ENCODE measurements around the gene ST6GALNAC4.
"Not testable (repeated sequence)": the region's sequence is repeated elsewhere in the genome, so short reads cannot be mapped to it uniquely, and the experiment has no call there.

Gene ST6GALNAC4

GRCh38 chr9:127885508-127886281 lies 31.1 kb downstream of the ST6GALNAC4 start:
- DNase-seq, result no peak

GRCh38 chr9:127884976-127885490 lies 31.8 kb downstream of the ST6GALNAC4 start:
- DNase-seq, result no peak

DNA sequence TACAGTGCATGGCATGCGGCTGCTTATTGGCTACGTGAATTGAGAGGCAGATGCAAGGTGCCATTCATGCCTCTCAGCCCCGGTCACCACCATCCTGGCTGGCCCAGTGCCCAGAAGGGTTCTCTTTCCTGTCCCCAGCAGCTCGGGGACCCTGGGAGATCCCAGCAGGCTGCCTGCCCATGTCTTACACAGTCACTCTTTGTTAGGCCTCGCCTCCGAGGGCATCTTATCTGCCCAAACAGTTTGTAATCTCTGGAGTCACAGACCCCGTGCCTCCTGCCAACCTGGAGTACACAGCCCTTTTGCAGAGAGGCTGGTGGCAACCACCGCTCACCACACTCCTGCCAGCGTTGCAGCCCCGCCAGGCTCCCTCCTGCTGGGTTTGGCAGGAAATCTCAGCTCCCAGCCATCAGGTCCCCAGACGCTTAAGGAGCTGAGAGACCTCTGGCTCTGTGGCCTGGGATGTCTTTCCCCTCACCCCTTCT lies 32.4 kb downstream of the ST6GALNAC4 start:
- no peak for DNase-seq

- DNase-seq, result no peak
Observed at GRCh38 chr9:127883959-127884358, 32.9 kb downstream of the ST6GALNAC4 start.

DNA sequence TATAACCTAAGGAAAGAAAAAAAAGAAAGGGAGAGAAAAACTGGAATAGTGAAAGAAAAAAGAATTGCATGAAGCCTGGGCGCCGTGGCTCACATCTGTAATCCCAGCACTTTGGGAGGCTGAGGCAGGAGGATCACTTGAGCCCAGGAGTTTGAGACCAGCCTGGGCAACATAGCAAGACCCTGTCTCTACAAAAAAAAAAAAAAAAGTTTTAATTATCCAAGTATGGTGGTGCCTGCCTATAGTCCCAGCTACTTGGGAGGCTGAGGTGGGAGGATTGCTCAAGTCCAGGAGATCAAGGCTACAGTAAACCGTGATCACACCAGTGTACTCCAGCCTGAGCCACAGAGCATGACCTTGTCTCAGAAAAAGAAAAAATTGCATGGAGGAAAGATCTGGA lies 35.1 kb downstream of the ST6GALNAC4 start:
- DNase-seq, result not testable (repeated sequence)

DNA sequence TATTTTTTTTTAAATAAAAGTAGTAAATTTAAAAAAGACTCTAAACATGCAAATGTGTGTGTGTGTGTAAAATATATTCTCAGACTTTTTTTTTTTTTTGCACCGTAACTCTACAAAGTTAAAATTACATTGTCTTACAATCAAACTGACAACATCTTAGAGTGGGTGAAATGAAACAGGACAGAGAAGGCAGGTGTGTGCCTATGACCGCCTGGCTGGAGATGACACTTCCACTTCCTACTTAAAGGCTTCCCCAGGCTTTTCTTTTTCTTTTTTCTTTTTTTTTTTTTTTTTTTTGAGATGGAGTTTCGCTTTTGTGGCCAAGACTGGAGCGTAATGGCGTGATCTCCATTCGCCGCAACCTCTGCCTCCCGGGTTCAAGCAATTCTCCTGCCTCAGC lies 36.7 kb downstream of the ST6GALNAC4 start:
- no peak for DNase-seq

DNA sequence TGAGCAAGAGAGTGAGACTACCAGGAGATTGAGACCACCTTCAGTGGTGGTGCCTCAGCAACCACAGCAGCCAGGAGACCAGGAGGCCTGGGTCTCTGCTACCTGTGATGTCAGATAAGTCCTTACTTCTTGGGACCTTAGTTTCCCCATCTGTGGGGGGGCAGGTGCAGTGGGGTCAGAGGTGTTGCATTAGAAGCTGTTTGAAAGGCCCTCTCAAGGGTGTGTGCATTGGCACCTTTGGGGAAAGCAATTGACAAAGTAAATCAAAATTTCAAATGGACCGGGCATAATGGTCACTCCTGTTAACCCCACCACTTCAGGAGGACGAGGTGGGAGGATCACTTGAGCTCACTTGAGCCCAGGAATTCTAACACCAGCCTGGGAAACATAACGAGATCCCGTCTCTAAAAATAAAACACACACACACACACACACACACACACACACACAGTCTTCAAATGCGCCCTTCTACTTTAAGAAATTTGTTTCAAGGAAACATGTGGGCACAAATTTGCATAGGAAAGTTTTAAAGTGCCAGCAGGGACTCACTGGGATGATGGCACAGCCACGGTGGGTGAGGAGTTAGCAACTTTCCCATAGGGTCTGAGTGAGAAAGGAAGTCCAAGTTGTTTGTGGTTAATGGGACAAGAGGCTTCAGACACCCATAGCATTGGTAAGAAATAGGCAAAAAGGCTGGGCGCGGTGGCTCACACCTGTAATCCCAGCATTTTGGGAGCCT lies 38.0 kb downstream of the ST6GALNAC4 start:
- no peak for DNase-seq

- no peak for DNase-seq
Observed at GRCh38 chr9:127878001-127878651, 38.7 kb downstream of the ST6GALNAC4 start.

DNA sequence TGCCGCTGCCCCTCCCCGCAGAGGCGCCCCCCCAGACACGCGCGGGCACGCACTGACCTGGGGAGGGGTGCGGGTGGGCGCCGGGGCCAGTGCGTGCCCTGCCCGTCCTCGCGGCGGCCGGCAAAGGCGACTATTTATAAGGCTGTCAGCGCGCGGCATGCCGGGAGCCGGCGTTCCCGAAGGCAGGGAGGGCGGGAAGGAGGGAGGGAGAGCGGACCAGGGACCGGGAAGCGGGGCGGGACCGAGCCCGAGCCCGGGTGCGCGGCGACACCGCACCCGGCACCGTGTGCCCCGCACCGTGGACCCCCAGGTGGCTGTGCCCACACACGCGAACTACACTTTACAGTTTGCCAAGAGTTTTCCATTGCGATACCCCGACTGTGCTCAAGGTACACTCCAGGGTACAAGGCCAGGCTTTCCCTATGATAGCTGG lies 39.3 kb downstream of the ST6GALNAC4 start, which contains the start of gene AK1:
TSS of gene AK1 (minus strand) at position 110 of the 433 bp plus-strand sequence. CDS start 3,058 bp downstream, outside the sequence.
- no peak for DNase-seq

- DNase-seq, result no peak
Observed at GRCh38 chr9:127876764-127877562, 39.9 kb downstream of the ST6GALNAC4 start.

- DNase-seq, result no peak
Observed at GRCh38 chr9:127876026-127876763, 40.6 kb downstream of the ST6GALNAC4 start.

DNA sequence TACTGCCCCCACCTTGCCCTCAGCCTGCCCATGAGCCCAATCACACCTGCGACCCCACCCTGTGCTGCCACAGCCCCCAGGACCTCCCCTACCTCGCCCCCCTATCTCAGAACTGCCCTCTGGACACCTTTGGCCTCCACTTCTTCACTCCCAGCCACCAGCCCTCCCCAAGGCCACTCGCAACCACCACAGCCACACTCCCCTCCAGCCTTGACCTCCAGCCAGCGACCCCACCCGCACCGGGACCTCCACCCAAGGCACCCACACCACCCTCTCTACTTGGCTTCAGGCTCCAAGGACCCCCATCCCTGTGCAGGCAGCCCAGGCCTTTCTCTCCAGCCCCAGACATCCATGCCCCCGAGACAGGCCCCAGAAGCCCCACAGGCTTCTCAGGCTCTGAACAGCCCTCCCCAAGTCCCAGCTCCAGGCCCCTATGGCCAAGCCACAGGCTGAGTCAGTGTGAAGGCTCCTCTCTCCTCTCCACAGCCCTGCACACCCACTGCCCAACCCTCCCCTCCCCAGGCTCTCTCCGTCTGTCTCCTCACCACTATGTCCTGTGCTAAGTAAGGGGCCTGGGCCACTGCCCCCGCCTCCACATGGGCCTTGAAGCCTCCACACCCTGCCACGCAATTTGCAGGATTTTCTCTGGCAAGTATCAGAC lies 41.4 kb downstream of the ST6GALNAC4 start:
- DNase-seq, result no peak

GRCh38 chr9:127874301-127875221 lies 42.3 kb downstream of the ST6GALNAC4 start:
- DNase-seq, result no peak

DNA sequence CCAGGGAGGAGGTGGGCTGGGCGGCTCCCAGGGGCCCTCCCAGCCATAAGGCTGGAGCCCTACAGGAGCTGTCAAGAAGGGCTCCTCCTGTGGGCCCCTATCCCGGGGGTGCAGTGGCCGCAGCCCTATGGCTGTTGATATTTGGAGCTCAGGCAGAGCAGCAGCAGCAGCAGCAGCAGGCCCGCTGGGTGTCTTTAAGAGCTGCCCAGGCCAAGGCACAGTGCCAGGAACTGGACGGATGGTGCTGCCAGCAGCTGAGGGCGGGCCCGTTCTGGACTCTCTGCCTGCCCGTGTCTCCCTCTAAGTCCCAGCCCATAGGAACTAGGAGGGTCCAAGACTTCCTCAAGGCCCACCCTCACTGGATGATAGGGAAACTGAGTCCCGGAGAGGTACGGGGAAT lies 43.0 kb downstream of the ST6GALNAC4 start:
- DNase-seq, result no peak

DNA sequence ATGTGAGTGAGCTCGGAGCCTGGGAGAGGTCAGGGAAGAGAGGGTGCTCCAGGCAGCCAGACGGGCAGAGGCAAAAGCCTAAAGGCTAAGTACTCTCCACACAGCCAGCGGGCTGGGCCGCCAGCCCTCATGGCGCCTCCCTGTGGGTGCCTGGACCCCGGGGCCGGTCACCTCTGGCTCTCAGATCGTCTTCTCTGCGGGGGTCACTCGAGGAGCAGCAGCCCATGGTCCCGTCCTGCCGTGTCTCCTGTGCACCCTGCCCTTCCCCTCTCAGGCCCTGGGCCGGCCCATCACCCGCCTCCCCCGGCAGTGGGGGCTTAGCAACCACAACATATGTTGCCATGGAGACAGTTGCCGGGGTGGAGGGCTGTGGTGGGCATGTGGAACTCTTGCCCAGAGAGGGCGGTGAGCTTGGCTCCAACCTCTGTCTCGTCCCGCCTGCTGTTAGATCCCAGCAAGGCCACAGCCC lies 43.6 kb downstream of the ST6GALNAC4 start:
- no peak for DNase-seq

- DNase-seq, result no peak
Observed at GRCh38 chr9:127872369-127873222, 44.2 kb downstream of the ST6GALNAC4 start.

- DNase-seq, result no peak
Observed at GRCh38 chr9:127871531-127871930, 45.3 kb downstream of the ST6GALNAC4 start.

- DNase-seq, result no peak
Observed at GRCh38 chr9:127870887-127871286, 46.0 kb downstream of the ST6GALNAC4 start.

DNA sequence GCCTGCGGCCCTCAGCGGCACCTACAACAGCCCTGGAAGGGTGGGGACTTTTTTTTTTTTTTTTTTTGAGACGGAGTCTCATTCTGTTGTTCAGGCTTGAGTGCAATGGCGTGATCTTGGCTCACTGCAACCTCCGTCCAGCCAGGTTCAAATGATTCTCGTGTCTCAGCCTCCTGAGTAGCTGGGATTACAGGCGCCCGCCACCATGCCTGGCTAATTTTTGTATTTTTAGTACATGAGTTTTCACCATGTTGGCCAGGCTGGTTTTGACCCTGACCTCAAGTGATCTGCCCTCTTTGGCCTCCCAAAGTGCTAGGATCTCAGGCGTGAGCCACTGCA lies 46.7 kb downstream of the ST6GALNAC4 start:
- not testable (repeated sequence) for DNase-seq
